IPS-20b (cell line): ENCODE results near the gene CDHR4.
"Not testable (repeated sequence)": the region's sequence is repeated elsewhere in the genome, so short reads cannot be mapped to it uniquely, and the experiment has no call there.

ENCODE experiments used
- H3K27ac ChIP-seq: one replicate; pipeline ENCODE4 v1.5.1; 2013; ENCODE audit warnings: low read length
- H3K27me3 ChIP-seq: 2 replicates; pipeline ENCODE4 v1.6.1; 2013; ENCODE audit warnings: mild to moderate bottlenecking, low read length, inconsistent platforms; ENCODE audit not compliant: insufficient read depth
- H3K36me3 ChIP-seq: 2 replicates; pipeline ENCODE4 v1.6.1; 2013; ENCODE audit warnings: low read depth, mild to moderate bottlenecking, inconsistent platforms, low read length, moderate library complexity; ENCODE audit not compliant: insufficient read depth
- H3K4me1 ChIP-seq: 2 replicates; pipeline ENCODE4 v1.6.1; 2013; ENCODE audit warnings: mild to moderate bottlenecking, control low read depth, inconsistent platforms, low read length, moderate library complexity; ENCODE audit not compliant: insufficient read depth
- H3K4me3 ChIP-seq: 2 replicates; pipeline ENCODE4 v1.5.1; 2013; ENCODE audit warnings: mild to moderate bottlenecking, low read length, inconsistent platforms
- H3K9ac ChIP-seq: 2 replicates; pipeline ENCODE4 v1.6.1; 2013; ENCODE audit warnings: low read depth, mild to moderate bottlenecking, inconsistent platforms, low read length, moderate library complexity
- H3K9me3 ChIP-seq: 2 replicates; pipeline ENCODE4 v1.6.1; 2013; ENCODE audit warnings: mild to moderate bottlenecking, low read depth, low read length, inconsistent platforms; ENCODE audit not compliant: insufficient read depth

Gene CDHR4

DNA sequence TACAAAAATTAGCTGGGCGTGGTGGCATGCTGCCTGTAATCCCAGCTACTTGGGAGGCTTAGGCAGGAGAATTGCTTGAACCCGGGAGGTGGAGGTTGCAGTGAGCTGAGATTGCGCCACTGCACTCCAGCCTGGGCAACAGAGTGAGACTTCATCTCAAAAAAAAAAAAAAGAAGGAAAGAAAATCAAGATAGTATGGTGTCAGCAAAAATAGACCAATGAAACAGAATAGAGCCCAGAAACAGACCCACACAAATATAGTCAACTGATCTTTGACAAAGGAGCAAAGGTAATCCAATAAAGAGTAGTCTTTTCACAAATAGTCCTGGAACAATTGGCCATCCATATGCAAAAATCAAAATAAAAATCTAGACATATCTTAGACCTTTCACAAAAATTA lies 23.5 kb upstream of the CDHR4 start:
- H3K4me1 ChIP-seq, H3K36me3 ChIP-seq, H3K9me3 ChIP-seq, H3K27me3 ChIP-seq, H3K4me3 ChIP-seq, H3K27ac ChIP-seq, H3K9ac ChIP-seq: not testable (repeated sequence)

DNA sequence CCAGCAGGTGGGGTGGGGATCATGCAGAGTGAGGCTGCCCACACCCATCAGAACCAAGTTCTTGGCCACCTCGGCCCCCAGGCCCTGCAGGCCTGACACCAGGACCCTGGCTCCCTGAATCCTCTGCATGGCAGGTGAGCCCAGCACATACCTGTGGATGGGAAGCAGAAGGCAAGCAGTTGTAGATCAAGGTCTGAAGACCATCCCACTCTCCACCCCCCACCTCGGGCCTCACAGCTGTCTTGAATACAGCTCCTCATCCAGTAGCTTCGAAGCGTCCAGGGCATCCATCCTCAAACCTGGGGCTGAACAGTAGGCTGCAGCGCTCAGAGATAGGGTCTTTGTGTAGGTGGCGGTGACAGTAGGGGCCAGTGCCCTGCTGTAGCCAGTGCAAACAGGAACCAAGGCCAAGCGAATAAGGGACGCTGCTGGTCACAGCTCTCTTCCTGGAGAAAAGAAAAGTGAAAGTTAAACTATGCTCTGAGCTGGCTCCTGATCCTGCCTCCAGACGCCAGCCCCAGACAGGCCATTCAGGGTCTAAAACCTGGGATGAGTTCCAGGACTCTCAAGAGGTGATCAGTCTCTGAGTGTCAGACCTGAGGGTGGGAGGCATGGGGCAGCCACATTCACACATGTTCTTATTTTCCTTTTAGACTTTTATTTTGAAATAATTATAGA lies 14.0 kb upstream of the CDHR4 start, which contains the start of gene UBA7:
UBA7 (minus strand) TSS at position 457 of the 678 bp plus-strand sequence; CDS start at position 291, 166 bp downstream.
- Histone ChIP-seq H3K27me3 (no peaks in the 10 kb centered on the region; the same call in 1 of the 2 replicates), H3K4me3 (no peak within 1 kb of the TSS), H3K9ac (no peak within 1 kb of the TSS), H3K27ac (no peak within 1 kb of the TSS), H3K9me3 (no peaks in the 10 kb centered on the region), H3K36me3 (no peaks in the 10 kb centered on the region), H3K4me1 (no peaks in the 10 kb centered on the region)

DNA sequence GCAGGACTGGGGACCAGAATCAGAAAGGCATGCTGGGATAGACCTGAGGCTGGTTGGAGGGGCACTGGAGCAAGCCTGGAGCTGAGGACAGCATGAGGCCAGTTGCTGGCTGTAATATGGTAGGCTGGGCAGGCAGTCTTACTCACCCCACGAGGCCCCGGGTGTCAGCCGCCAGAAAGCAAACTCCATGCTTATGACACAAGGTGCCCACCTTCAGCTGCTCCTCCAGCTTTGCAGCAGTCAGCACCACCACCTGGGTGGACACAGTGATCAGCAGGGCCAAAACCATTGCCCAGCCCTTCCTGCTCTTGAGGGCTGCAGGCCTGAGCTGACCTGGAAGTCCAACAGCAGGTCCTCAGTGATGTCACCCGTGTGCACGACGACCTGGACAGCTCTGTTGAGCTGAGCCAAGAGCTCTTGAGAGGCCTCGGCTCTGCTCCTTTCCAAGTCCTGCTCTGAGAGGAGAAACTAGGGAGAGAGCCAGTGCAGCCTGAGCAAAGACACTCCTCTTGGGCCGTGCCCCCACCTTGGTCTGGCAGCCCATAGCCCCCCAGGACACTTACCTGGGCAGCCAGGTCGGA lies 13.3 kb upstream of the CDHR4 start:
- no peaks in the 10 kb centered on the region for H3K9me3 ChIP-seq
- no peak overlapping the region for H3K27ac ChIP-seq
- no peaks in the 10 kb centered on the region; the same call in 1 of the 2 replicates for H3K27me3 ChIP-seq
- no peaks in the 10 kb centered on the region for H3K4me1 ChIP-seq
- H3K36me3 ChIP-seq = no peaks in the 10 kb centered on the region
- H3K4me3 ChIP-seq = no peak overlapping the region
- H3K9ac ChIP-seq = no peak overlapping the region

DNA sequence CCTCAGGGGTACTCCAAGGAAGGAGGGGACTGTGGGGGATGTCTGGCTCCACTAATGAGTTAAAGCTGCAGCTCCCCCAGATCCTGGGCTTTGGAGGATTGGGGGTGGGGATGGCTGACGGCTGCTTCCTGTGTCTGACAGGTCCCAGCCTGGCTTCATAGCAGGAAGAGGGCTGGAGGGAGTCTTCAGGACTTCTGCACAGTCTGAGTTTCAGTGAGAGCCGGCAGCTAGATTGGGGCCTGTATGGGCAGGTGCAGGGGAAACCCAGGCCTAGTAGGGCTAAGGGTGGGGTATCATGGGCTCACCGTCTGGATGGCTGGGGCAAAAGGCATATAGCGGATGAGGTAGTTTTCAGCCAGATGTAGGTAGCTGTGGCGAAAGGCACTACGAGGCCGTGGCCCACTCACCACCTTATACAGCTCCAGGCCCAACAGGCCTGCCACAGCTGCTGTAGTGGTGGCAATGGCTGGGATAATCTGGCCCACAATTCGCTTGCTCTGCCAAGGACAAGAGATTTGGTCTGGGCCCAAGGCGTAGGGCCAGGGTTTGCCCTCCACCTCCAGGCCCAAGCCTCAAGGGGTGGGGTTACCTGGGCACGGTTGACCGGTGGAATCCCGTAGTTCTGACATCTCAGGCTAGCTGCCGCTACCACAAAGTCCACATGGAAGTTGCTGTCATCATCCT lies 7.9 kb upstream of the CDHR4 start:
- H3K27me3 ChIP-seq = peaks cover 25% of the 10 kb centered on the region
- no peak overlapping the region for H3K4me3 ChIP-seq
- no peaks in the 10 kb centered on the region for H3K9me3 ChIP-seq
- H3K27ac ChIP-seq = no peak overlapping the region
- no peak overlapping the region for H3K9ac ChIP-seq
- H3K4me1 ChIP-seq = peaks cover 5% of the 10 kb centered on the region; the same call in 1 of the 2 replicates
- no peaks in the 10 kb centered on the region for H3K36me3 ChIP-seq

DNA sequence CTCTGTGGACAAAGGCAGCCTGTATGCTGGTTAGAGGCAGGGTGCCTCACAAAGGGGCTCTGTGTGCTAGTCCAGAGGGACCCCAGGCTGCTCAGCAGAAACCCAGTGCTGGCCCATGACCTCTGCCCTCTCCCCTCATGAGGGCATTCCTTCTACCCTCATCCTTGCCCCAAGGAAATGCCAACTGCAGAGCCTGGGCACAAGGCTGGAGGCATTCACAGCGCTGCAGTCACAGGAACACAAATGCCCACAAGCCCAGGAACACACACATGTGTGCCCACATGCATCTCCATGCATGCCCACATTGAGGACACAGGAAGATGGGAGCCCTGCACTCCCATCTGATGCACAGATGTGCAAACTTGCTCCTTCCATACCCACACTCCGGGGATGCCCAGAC lies 7.2 kb upstream of the CDHR4 start:
- Histone ChIP-seq H3K4me1 (peaks cover 5% of the 10 kb centered on the region; the same call in 1 of the 2 replicates), H3K27ac (no peak overlapping the region)

DNA sequence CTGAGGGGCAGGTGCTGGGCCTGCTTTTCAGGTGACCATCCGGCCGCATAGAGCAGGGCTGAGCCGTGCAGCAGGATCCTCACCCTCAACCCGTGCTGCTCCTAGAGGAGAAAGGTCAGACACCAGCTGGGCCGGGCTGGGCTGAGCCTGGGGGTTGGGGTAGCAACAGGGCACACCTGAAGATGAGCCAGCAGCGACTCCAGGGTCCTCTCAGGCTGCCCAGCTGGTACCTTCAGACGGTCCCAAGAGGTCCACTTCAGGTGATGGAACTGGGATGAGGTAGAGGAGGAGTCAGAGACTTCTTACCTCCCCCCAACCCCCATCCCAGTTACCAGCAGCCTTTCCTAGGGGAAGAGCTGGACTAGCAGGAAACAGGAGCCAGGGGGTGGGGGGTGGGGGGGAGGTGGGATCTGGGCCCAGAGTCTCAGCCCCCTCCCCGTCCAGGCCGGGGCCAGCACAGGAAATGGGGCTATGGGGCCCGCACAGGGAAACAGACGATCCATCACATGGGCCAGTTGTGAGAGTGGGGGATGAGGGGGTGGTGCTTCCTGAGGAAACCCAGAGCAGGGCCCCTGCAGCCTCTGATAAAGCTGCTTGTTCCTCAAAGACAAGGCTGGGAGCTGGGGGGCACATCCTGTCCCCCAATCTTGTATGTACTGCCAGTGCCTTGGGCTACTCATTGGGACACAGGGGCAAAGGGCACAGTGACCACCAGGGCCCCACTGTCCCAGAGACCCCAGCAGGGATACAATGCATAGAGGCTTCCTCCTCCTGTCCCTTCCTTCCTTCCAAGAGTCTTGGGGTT lies 6.4 kb upstream of the CDHR4 start:
- no peak overlapping the region; the same call in 1 of the 2 replicates for H3K4me3 ChIP-seq
- H3K36me3 ChIP-seq = no peaks in the 10 kb centered on the region
- H3K9me3 ChIP-seq = no peaks in the 10 kb centered on the region
- H3K27ac ChIP-seq = peak overlapping the region; percentile 11
- H3K27me3 ChIP-seq = peaks cover 39% of the 10 kb centered on the region
- peak overlapping the region; percentile 61 for H3K9ac ChIP-seq
- peaks cover 5% of the 10 kb centered on the region; the same call in 1 of the 2 replicates for H3K4me1 ChIP-seq

More for the DNA sequence above, 7.2 kb upstream of the CDHR4 start:
- Histone ChIP-seq H3K9ac (peak overlapping the region; percentile 61; the same call in 1 of the 2 replicates), H3K4me3 (no peak overlapping the region; the same call in 1 of the 2 replicates), H3K9me3 (no peaks in the 10 kb centered on the region), H3K36me3 (no peaks in the 10 kb centered on the region), H3K27me3 (peaks cover 31% of the 10 kb centered on the region)

DNA sequence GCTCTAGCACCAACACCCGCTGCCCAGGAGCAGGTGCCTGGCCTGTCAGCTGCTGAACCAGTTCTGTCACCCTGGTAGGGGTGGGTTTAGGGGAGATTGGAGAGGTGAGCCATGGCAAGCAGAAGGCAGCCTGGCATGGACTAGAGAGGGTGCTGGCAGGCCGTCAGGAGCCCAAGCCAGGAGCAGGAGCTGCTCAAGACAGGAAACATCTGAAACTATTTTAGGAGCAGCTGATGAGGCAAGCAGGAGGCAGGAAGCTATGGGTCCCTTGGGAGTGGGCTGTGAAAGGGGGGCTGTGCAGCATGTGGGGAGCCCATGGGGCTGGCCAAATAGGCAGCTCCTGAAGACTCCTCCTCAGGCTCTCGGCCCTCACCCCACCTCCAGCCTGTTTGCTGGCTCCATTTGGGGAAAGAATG lies 5.7 kb upstream of the CDHR4 start:
- Histone ChIP-seq H3K27ac (peak overlapping the region; percentile 11), H3K27me3 (peaks cover 45% of the 10 kb centered on the region), H3K4me3 (no peak overlapping the region), H3K9ac (no peak overlapping the region; the same call in 1 of the 2 replicates), H3K4me1 (peaks cover 5% of the 10 kb centered on the region; the same call in 1 of the 2 replicates), H3K9me3 (no peaks in the 10 kb centered on the region), H3K36me3 (no peaks in the 10 kb centered on the region)

DNA sequence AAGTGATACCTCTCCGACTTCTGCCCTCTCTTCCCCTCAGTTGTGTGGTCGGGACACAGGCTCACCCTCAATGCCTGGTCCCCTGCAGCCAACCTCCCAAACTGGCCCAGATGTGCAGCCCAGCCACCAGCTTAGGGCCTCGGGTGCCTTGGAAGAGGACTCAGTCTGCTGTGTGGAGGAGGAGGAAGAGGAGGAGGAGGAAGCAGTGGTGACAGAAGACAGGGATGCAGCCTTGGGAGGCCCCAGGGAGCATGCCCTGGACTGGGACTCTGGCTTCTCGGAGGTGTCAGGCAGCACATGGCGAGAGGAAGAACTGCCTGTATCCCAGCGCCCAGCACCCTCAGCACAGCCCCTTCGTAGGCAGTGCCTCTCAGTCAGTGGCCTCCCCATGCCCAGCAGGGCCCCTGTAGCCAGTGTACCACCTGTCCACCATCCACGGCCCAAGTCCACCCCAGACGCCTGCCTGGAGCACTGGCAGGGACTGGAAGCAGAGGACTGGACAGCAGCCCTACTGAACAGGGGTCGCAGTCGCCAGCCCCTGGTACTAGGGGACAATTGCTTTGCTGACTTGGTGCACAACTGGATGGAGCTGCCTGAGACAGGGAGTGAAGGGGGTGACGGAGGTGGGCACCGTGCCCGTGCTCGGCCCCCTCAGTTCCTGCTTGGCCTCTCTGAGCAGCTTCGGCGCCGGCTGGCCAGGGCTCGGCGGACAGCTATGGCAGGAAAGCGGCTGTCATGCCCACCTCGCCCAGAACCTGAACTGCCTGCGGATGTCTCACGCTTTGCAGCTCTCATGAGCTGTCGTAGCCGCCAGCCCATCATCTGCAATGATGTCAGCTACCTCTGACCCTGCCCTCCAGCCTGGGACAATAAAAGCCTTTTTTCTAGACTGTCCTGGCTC lies 4.7 kb upstream of the CDHR4 start:
- Histone ChIP-seq H3K27me3 (peaks cover 55% of the 10 kb centered on the region), H3K36me3 (no peaks in the 10 kb centered on the region), H3K9me3 (no peaks in the 10 kb centered on the region), H3K4me1 (peaks cover 5% of the 10 kb centered on the region; the same call in 1 of the 2 replicates), H3K27ac (no peak overlapping the region), H3K9ac (no peak overlapping the region), H3K4me3 (peak overlapping the region; percentile 91; the same call in 1 of the 2 replicates)

DNA sequence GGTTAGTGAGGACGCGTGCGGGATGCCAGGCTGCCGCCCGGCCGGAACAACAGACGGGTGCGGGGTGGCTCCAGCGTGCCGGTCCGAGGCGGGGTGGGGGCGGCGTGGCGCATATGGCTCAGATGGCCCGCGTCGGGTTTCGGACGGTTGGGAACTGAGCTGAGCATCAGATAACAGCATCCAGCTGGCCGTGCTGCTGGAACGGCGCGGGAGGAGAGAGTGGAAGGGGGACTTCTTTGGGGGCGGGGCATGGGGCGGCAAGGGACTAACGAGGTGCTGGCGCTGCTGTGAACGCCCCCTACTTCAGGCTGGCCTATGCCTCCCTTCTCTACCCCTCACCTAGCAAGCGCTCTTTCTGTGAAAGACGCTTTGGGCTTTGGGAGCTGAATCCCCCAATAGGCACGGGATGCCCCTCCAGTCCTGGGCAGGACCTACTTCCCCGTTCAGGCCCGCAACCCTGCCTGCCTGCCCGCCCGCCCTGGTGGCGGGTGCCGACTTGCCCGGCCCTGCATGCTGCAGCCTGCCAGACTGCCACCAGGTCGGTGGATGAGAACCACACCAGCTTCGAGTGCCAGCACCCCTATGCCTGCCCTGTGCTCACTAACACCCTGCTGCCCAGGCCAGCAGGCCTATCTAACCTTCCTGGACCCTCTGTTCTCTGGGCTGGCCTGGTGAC lies 3.9 kb upstream of the CDHR4 start:
- Histone ChIP-seq H3K9ac (no peak overlapping the region; the same call in 1 of the 2 replicates), H3K9me3 (no peaks in the 10 kb centered on the region), H3K4me1 (peaks cover 5% of the 10 kb centered on the region; the same call in 1 of the 2 replicates), H3K4me3 (peak overlapping the region; percentile 91), H3K36me3 (no peaks in the 10 kb centered on the region), H3K27me3 (peaks cover 57% of the 10 kb centered on the region), H3K27ac (no peak overlapping the region)
